HG03342 (cell line): ENCODE results near the gene PPRC1.

Experiments used
- ATAC-seq: cut with Tn5 transposase; IDR thresholded peaks from one replicate; pipeline ENCODE4 v1.9.1; 2021; ENCODE audit warnings: mild to moderate bottlenecking, moderate library complexity; ENCODE audit not compliant: unreplicated experiment

PPRC1 gene

DNA sequence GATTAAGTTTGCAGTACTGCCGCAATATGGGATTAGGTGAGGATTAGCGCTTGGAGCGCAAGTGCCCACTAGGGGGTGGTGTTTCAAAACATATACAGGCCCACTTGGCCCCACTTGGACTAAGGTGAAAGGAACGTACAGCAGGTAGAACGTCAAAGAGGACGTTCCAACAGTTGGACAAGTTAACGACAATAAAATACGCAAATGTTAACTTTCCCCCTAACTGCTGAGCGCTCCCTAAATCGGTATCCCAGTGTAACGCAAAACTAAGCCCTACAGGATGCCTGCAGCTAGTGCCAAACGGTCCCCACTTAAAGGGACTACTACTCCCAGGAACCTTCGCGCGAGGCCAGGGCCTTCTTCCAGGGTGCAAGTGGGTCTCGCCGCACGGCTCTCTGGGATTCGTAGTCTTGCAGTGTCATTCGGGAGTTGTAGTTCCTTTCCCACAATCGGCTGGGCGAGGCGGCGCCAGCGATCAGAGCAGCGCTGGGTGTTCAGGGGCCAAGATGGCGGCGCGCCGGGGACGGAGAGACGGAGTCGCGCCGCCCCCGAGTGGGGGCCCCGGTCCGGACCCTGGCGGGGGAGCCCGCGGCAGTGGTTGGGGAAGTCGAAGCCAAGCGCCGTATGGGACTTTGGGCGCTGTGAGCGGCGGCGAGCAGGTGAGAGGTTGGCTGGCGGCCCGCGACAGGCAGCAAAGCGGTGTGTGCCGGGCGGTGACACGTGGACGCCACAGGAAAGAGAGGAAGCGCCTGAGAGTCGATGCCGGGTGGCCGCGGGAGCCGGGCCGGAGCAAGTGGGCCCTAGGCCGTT is at the start of gene PPRC1:
TSS of gene PPRC1 (plus strand) at position 478 of the 810 bp plus-strand sequence. CDS start at position 507, 29 bp downstream.
- peak; percentile 92 for ATAC-seq

DNA sequence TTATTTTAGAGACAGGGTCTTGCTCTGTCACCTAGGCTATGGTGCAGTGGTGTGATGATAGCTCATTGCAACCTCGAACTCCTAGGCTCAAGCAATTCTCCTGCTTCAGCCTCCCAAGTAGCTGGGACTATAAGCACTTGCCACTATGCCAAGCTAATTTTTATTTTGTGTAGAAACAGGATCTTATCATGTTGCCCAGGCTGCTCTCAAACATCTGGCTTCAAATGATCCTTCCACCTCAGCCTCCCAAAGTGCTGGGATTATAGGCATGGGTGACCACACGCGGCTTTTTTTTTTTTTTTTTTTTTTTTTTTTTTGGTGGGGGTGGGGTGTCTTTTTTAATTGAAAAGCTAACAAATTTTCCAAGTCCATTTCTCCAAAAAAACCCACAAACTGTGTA is 49.3 kb upstream of the PPRC1 start:
- no peak for ATAC-seq

DNA sequence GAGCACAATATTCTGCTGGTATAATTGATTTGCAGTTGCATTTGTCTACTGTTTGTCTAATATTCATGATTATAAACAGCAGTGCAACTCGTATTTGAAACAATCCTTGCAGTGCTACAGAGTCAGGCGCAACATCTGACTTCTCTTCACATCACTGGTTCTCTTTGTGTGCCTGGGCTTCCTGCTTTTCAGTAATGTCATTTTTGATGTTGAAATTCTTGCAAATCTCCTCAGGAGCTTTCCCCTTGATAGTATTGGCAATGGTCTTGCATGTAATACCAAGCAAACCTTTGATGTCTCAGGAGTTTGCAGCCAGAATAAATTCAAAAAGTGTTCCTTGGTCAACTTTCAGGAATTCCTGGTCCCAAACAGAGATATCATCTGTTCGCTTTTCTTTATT is 47.5 kb upstream of the PPRC1 start:
- no peak for ATAC-seq

DNA sequence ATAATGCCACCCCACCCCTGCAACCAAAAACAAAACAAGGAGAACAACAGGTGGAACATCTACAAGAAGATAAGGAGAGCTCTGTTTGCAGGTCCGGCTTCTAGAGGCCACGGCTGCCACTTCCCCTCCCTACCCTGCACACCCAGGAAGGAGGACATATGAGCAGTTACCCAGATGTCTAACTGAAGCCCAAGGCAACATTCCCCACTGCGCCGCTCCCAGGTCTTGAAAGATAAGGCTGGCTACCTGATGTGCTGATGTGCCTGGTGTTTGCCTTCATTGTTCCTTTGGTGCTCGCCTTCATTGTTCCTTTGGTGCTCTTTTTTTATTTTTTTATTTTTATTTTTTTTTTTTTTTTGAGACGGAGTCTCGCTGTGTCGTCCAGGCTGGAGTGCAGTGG is 46.6 kb upstream of the PPRC1 start:
- ATAC-seq: no peak

DNA sequence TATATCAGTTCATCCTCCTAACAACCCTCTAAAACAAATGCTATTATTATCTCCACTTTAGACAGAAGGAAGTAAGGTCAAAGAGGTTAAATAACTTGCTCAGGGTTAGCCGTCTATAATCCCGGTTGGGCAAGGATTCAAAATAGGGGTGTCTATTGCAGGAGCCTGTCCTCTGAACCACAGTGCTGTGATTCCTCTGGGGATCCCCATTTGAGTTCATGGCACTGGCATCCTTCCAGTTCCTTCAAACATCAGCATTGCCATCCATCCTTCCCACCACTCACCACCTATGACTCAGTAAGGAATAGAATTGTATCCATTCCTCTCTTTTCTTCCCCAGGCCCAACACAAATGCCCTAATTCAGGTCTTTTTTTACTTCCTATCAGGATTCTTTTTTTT is 42.1 kb upstream of the PPRC1 start:
- ATAC-seq: no peak

- ATAC-seq: no peak
Measured at GRCh38 chr10:102096449-102096848, 36.4 kb upstream of the PPRC1 start.

DNA sequence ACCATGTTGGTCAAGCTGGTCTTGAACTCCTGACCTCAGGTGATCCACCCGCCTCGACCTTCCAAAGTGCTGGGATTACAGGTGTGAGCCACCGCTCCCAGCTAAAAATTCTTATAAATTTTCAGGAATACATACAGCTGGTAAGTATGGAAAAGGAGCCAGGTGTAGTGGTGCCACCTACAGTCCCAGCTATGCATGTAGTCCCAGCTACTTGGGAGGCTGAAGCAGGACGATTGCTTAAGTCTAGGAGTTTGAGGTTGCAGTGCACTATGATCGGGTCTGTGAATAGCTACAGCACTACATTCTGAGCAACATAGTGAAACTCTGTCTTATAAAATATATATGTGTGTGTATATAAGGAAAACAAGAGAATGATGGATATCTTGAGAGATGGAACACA is 31.7 kb upstream of the PPRC1 start:
- no peak for ATAC-seq

DNA sequence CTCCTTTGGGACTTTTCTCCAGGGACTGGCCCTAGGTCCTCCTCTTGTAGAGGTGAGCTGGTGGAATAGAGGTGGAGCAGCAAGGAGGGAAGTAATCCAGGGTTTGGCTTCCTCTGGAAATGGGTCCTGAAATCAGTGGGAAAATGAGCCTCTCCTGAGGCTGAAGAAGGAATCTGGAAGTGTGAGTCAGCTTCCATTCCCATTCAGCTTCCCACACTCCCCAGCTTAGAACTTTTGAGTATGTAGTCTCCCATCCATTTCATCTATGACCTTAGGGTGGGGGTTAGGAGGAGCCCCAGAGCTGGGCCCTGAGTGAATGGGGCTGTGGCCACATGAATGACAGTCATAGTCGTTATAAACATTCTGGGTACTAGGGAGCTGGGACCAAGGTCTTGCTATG is 30.4 kb upstream of the PPRC1 start:
- no peak for ATAC-seq

DNA sequence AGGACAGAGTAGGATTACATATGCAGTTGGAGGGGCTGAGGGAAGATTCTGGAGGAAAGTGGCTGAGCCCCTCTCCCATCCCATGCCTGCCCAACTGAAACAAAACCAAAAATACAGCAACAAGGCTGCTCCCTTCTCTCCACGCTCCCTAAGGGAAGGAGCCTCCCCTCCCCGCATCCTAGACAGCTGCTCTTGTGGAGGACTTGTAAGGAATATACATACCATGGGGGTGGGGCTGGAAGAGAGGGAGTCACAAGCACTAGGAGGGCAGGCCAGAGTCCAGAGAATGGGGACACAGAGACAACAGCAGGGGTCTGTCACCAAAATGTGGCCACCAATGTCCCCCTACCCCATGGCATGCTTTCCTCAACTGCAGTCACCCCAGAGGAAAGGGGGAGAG is 25.8 kb upstream of the PPRC1 start:
- ATAC-seq: no peak

GRCh38 chr10:102109166-102110116 is 23.4 kb upstream of the PPRC1 start:
- ATAC-seq: no peak

- ATAC-seq: no peak
Measured at GRCh38 chr10:102111276-102111675, 21.6 kb upstream of the PPRC1 start.

GRCh38 chr10:102112210-102112817 is 20.5 kb upstream of the PPRC1 start:
- no peak for ATAC-seq

DNA sequence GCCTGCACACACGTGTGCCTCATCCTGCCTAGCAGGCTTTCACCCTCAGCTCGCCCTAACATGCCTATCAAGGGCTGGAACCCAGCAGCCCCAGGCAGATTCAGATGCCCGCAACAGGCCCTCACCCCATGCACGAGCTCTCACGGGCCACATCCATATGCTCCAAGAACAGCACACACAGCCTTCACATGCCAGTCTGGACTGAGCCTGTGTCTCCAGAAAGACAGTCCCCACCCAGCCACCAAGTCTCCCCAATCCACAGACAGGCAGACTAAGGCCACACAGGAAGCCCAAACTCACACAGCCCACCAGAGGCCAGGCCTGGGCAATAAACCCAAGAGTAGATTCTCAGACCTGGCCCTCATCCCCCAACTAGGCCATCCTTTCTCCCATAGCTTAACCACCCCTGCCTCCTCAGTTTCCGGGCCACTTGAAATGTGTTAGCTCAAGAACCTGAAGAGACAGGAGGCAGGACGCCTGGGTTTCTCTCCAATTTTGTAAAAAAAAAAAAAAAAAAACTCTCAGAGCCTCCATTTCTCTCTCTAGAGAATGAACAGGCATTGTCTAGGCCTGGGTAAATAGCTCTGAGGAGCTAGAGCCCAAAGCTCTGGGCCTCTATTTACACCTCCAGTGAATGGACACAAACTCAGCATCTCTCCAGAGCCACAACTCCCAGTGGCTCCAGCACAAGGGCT is 19.4 kb upstream of the PPRC1 start:
- ATAC-seq: no peak

DNA sequence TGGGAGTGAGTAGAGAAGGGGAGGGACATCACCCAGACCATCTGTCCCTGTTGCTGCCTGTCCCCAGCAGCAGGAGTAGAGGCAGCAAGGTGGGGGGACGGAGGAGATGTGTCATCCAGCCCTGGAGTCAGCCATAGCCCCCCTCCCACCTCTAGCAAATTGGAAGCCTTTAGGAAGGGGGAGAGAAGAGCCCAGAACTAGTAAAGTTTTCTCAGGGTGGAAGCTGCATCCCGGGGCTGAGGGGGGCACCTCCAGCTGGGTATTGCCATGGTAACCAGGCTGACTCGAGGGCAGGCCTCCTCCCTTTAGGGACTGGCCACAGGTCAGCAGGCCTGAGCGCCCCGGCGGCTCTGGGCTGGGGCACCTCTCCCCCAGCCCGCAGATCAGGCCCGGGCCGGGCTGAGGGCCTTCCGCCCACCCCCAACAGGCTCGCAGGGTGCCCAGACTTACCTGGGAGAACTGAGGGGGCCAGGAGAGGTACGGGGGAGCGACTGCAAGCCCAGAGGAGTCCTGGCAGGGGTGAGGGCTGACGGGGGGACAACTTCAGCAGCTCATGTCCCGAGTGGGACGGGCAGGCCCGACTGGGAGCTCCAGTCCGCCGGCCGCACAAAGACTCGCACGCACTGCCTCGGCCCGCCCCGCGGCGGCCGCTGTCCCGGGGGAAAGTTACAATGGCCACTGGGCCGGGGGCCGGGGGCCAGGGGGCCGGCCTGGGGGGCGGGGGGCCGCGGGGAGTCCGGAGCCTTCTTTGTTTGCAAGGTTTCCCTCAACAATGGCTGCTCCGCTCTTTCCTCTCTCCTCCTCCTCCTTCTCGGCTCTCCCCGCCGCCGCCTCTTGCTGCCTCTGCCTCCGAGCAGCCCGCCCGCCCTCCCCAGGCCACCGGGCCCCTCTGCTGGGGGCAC is 18.6 kb upstream of the PPRC1 start:
- ATAC-seq: peak; percentile 17

GRCh38 chr10:102114861-102115618 is 17.8 kb upstream of the PPRC1 start:
- ATAC-seq: peak; percentile 62

GRCh38 chr10:102115775-102116174 is 17.1 kb upstream of the PPRC1 start:
- no peak for ATAC-seq

- ATAC-seq: no peak
Measured at GRCh38 chr10:102116656-102117055, 16.2 kb upstream of the PPRC1 start.

DNA sequence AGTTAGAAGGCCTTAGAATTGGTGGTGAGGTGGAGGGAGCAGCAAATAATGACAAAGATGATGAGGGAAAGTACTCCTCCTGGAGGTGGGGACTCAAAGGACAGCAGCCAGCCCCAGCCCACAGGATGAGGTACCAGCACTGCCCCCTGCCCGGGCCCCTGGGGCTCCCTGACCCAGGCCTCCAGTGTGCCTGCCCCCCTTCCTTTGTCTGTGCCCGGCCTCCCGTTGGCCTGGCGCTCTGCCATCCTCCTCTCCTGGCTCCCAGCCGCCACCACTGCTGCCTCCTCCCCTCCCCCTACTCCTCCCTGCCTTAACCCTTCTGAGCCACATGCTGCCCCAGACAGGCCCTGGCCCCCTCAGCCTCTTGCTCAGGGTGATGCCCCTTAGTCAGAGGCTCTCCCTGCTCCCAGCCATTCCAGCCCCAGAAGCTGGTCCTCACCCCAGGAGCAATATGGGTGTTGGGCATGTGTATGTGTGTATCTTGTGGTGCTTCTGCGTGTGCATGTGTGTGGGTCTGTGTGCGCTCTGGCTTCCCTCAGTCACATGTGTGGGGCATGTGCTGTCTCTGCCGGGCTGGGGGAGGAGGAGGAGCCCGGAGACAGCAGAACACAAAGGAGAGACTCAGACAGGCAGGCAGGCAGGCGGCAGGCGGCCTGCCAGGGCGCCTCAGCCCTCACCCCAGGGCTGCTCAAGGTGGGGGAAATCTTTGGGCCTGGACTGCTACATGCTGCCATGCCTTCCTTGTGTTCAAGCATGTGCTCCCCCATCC is 15.3 kb upstream of the PPRC1 start:
- ATAC-seq: peak; percentile 23
